ENCODE results near the gene MSX1. TPM values are rescaled to one million over a fixed set of nuclear protein-coding genes. Genes with fewer than 3 reads are reported as not detected.

The MSX1 gene
- total RNA-seq, 1 experiment from 2014 or later: not detected

DNA sequence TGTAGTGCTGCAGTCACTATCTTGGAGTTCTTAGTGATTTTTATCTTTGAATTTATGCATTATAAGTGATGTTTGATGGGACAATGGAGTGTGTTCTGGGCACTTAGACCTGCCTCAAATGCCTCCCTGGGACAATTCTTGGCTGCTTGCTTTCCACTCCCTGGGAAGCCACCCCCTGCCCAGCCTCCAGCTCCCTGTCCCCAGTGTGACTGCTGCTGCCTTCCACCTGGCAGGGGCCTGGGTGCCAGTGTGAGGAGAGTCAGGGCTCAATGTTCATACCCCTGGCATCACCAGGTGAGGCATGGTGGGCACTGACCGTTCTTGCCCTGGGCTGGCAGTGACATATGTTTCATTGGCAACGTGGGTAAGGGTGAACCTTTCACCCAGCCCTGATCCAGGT lies 14.8 kb downstream of the MSX1 start:
- Histone ChIP-seq H4K20me1 (ENCODE audit: control insufficient read depth, insufficient read depth, insufficient read length) (peaks cover 2% of the 10 kb centered on the region), H2BK15ac (ENCODE audit: low read depth, low read length) (no peak overlapping the region), H3K27ac (ENCODE audit: insufficient read length, low read depth, low read length) (no peak overlapping the region), H3K4me1 (ENCODE audit: insufficient read depth, low read length) (no peaks in the 10 kb centered on the region), H3K9ac (ENCODE audit: extremely low read depth, insufficient read length, low read length) (no peak overlapping the region), H2BK120ac (ENCODE audit: low read depth, low read length, poor library complexity, severe bottlenecking) (no peak overlapping the region), H3K79me2 (ENCODE audit: insufficient read depth, low read length) (no peaks in the 10 kb centered on the region), H3K56ac (ENCODE audit: insufficient read length, low read depth, low read length) (no peak overlapping the region), H3K4me2 (ENCODE audit: insufficient read depth, insufficient read length, low read length) (no peak overlapping the region), H3K18ac (ENCODE audit: insufficient read length, low read depth, low read length) (no peak overlapping the region), H3K9me3 (ENCODE audit: control insufficient read depth, low read depth, low read length) (no peaks in the 10 kb centered on the region), H3K4ac (ENCODE audit: low read depth, low read length) (no peak overlapping the region), H2BK12ac (ENCODE audit: insufficient read length, low read depth, low read length) (no peak overlapping the region), H3T11ph (ENCODE audit: low read length) (no peak overlapping the region), H4K91ac (ENCODE audit: insufficient read length, low read depth, low read length) (no peak overlapping the region), H2BK20ac (ENCODE audit: low read depth, low read length, poor library complexity, severe bottlenecking) (no peak overlapping the region), H4K8ac (replicated peaks; ENCODE audit: insufficient read length, low read depth, low read length) (no peak overlapping the region), H4K5ac (ENCODE audit: insufficient read length, low read depth, low read length) (no peak overlapping the region), H3K14ac (ENCODE audit: insufficient read depth, low read length) (no peak overlapping the region), H2AK5ac (ENCODE audit: insufficient read length, low read length) (no peak overlapping the region), H3K23me2 (ENCODE audit: insufficient read length, low read depth, low read length, poor library complexity, severe bottlenecking) (no peaks in the 10 kb centered on the region), H3K79me1 (ENCODE audit: insufficient read depth, low read depth, low read length, poor library complexity, severe bottlenecking) (no peaks in the 10 kb centered on the region), H2BK5ac (ENCODE audit: insufficient read length, low read length) (no peak overlapping the region), H3K23ac (ENCODE audit: insufficient read length, low read depth, low read length) (no peak overlapping the region), H2AFZ (ENCODE audit: low read length) (no peak overlapping the region), H3K27me3 (ENCODE audit: insufficient read depth, low read length) (peaks cover 64% of the 10 kb centered on the region)
- no peak for DNase-seq
- Mint-ChIP-seq H3K9me3 (peaks cover 2 to 3% of the 10 kb centered on the region in 2 experiments; a peak in 2 of 5 replicates), H3K27ac (no peak overlapping the region), H3K4me1 (peaks cover 12 to 33% of the 10 kb centered on the region in 2 experiments), H3K4me3 (no peak overlapping the region), H3K27me3 (ENCODE audit: low read depth) (no peaks in the 10 kb centered on the region), H3K36me3 (ENCODE audit: insufficient read depth in 1 of 3, low read depth in 3 of 3) (no peaks in the 10 kb centered on the region)
- WGBS (ENCODE audit: extremely low coverage, insufficient read length, low lambda C conversion rate): no CpG with 5 or more reads among the region's 2 CpGs
- no peak for TF ChIP-seq CTCF (conservative IDR thresholded peaks at IDR 0.05)

Measured in H9 (cell line).